HL-60 (cell line): ENCODE measurements around the gene POLD2.

ENCODE experiments used
- CTCF ChIP-seq: IDR thresholded peaks from one replicate; pipeline ENCODE4 v1.5.1; 2011; ENCODE audit warnings: low read length, control low read depth, inconsistent platforms; ENCODE audit not compliant: insufficient read depth
- POLR2AphosphoS5 ChIP-seq: IDR thresholded peaks from 2 replicates; pipeline ENCODE4 v1.6.1; 2012; ENCODE audit warnings: low read depth
- TF ChIP-seq, protein P1 (sequence below): IDR thresholded peaks from 2 replicates; pipeline ENCODE4 v1.6.1; 2012; ENCODE audit warnings: low read depth; ENCODE audit not compliant: insufficient replicate concordance

DNA sequence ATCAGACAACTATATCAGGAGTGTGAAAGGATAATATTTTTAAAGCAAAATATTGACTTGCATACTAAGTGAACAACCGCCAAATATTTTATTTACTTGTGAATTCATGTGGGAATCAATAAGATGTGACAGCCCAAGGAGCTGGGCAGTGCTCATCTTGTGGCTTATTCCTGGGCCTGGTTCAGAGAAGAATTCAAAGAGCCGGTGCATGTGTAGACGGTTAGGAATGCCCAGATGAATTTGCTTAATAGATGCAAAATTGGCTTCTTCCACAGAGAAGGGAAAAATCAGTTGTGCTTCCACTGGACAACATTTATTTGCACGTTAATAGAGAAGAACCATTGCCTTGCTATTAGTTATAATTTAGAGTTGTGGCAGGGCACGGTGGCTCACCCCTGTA is 13.4 kb upstream of the POLD2 start:
- no peak for TF ChIP-seq CTCF
- TF ChIP-seq POLR2AphosphoS5, result no peak
- TF ChIP-seq, protein P1, sequence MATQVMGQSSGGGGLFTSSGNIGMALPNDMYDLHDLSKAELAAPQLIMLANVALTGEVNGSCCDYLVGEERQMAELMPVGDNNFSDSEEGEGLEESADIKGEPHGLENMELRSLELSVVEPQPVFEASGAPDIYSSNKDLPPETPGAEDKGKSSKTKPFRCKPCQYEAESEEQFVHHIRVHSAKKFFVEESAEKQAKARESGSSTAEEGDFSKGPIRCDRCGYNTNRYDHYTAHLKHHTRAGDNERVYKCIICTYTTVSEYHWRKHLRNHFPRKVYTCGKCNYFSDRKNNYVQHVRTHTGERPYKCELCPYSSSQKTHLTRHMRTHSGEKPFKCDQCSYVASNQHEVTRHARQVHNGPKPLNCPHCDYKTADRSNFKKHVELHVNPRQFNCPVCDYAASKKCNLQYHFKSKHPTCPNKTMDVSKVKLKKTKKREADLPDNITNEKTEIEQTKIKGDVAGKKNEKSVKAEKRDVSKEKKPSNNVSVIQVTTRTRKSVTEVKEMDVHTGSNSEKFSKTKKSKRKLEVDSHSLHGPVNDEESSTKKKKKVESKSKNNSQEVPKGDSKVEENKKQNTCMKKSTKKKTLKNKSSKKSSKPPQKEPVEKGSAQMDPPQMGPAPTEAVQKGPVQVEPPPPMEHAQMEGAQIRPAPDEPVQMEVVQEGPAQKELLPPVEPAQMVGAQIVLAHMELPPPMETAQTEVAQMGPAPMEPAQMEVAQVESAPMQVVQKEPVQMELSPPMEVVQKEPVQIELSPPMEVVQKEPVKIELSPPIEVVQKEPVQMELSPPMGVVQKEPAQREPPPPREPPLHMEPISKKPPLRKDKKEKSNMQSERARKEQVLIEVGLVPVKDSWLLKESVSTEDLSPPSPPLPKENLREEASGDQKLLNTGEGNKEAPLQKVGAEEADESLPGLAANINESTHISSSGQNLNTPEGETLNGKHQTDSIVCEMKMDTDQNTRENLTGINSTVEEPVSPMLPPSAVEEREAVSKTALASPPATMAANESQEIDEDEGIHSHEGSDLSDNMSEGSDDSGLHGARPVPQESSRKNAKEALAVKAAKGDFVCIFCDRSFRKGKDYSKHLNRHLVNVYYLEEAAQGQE, result no peak
